ENCODE data around the gene EPAS1.

EPAS1 gene

DNA sequence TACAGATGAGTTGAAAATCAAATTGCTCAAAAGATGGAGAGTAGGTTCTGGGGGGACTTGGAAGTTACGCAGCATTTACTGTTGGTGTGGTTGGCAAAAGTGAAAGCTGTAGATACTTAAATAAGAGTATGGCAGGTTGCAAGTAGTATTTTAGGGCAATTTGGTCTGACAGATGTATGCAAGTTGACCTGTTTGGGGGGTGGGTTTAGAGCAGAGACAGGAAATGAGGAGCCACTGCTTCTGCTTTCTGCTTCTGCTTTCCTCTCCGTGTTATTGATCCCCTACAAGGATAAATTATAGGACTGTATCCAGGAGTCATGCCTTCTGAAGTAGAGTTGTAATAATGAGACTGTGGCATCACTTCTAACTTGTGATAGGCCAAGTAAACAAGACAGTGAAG lies 71.2 kb downstream of the EPAS1 start:
- H3K27ac ChIP-seq (ENCODE audit: low read depth in 2 of 2, low read length in 2 of 2): no peak overlapping the region
- H3K9ac ChIP-seq (ENCODE audit: low read depth in 1 of 2, low read length in 2 of 2): no peak overlapping the region
- no peak overlapping the region for H3K4me3 ChIP-seq (ENCODE audit: low read length in 2 of 2)
- H3K9me3 ChIP-seq (ENCODE audit: control insufficient read depth in 2 of 2, low read length in 2 of 2): no peaks in the 10 kb centered on the region
- no peaks in the 10 kb centered on the region for H3K4me1 ChIP-seq (ENCODE audit: control insufficient read depth in 2 of 2, insufficient read depth in 2 of 2, low read length in 2 of 2)
- peaks cover 38 to 49% of the 10 kb centered on the region in 2 donors for H3K36me3 ChIP-seq (ENCODE audit: control insufficient read depth in 2 of 2, insufficient read depth in 2 of 2, low read length in 2 of 2)
- H3K27me3 ChIP-seq (ENCODE audit: control insufficient read depth in 2 of 2, insufficient read depth in 2 of 2, low read length in 2 of 2): no peaks in the 10 kb centered on the region

DNA sequence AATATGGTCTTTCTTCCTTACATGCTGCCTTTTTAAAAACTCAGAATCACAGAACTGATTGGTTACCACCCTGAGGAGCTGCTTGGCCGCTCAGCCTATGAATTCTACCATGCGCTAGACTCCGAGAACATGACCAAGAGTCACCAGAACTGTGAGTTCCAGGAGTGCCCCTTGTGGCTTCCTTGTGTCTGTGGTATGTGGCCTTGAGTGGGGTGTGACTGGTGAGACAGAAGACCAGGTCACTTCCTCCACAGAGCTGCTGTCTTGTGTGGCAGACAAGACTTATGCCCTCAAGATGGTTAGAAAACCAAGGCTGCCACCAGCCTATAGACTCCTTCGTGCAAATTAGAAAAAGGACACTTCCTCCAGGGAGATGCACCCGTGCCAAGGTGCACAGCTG lies 72.6 kb downstream of the EPAS1 start:
- Histone ChIP-seq H3K27me3 (ENCODE audit: control insufficient read depth in 2 of 2, insufficient read depth in 2 of 2, low read length in 2 of 2) (no peaks in the 10 kb centered on the region), H3K27ac (ENCODE audit: low read depth in 2 of 2, low read length in 2 of 2) (no peak overlapping the region), H3K36me3 (ENCODE audit: control insufficient read depth in 2 of 2, insufficient read depth in 2 of 2, low read length in 2 of 2) (peaks cover 44 to 58% of the 10 kb centered on the region in 2 donors), H3K9ac (ENCODE audit: low read depth in 1 of 2, low read length in 2 of 2) (no peak overlapping the region), H3K4me3 (ENCODE audit: low read length in 2 of 2) (no peak overlapping the region), H3K4me1 (ENCODE audit: control insufficient read depth in 2 of 2, insufficient read depth in 2 of 2, low read length in 2 of 2) (no peaks in the 10 kb centered on the region), H3K9me3 (ENCODE audit: control insufficient read depth in 2 of 2, low read length in 2 of 2) (no peaks in the 10 kb centered on the region)

DNA sequence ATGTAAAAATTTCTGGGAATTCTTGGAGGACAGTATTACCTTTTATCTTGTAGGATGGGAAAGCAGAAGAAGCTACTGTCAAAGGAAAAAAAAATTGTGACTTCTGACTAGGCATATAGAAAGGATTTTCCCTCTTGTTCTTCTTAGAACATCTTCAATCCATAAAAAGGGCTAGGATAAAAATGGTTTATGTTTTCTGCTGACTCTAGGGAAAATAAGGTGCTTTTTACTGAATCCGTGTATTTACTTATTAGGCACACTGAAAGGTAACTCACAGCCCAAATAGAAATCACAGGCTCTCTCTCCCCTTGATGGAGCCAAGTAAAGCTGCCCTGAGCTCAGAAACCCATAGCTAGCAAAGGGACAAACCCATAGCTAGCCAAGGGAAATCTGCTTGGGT lies 74.6 kb downstream of the EPAS1 start:
- no peak overlapping the region for H3K4me3 ChIP-seq (ENCODE audit: low read length in 2 of 2)
- H3K4me1 ChIP-seq (ENCODE audit: control insufficient read depth in 2 of 2, insufficient read depth in 2 of 2, low read length in 2 of 2): no peaks in the 10 kb centered on the region
- H3K36me3 ChIP-seq (ENCODE audit: control insufficient read depth in 2 of 2, insufficient read depth in 2 of 2, low read length in 2 of 2): peaks cover 54 to 63% of the 10 kb centered on the region in 2 donors
- no peak overlapping the region for H3K27ac ChIP-seq (ENCODE audit: low read depth in 2 of 2, low read length in 2 of 2)
- H3K27me3 ChIP-seq (ENCODE audit: control insufficient read depth in 2 of 2, insufficient read depth in 2 of 2, low read length in 2 of 2): no peaks in the 10 kb centered on the region
- H3K9me3 ChIP-seq (ENCODE audit: control insufficient read depth in 2 of 2, low read length in 2 of 2): no peaks in the 10 kb centered on the region
- H3K9ac ChIP-seq (ENCODE audit: low read depth in 1 of 2, low read length in 2 of 2): no peak overlapping the region

- H3K9ac ChIP-seq (ENCODE audit: low read depth in 1 of 2, low read length in 2 of 2): no peak overlapping the region
- no peaks in the 10 kb centered on the region for H3K4me1 ChIP-seq (ENCODE audit: control insufficient read depth in 2 of 2, insufficient read depth in 2 of 2, low read length in 2 of 2)
- H3K36me3 ChIP-seq (ENCODE audit: control insufficient read depth in 2 of 2, insufficient read depth in 2 of 2, low read length in 2 of 2): peaks cover 60 to 63% of the 10 kb centered on the region in 2 donors
- no peaks in the 10 kb centered on the region for H3K9me3 ChIP-seq (ENCODE audit: control insufficient read depth in 2 of 2, low read length in 2 of 2)
- no peaks in the 10 kb centered on the region for H3K27me3 ChIP-seq (ENCODE audit: control insufficient read depth in 2 of 2, insufficient read depth in 2 of 2, low read length in 2 of 2)
- H3K27ac ChIP-seq (ENCODE audit: low read depth in 2 of 2, low read length in 2 of 2): no peak overlapping the region
- H3K4me3 ChIP-seq (ENCODE audit: low read length in 2 of 2): no peak overlapping the region
Observed at GRCh38 chr2:46372475-46372874, 75.3 kb downstream of the EPAS1 start.

DNA sequence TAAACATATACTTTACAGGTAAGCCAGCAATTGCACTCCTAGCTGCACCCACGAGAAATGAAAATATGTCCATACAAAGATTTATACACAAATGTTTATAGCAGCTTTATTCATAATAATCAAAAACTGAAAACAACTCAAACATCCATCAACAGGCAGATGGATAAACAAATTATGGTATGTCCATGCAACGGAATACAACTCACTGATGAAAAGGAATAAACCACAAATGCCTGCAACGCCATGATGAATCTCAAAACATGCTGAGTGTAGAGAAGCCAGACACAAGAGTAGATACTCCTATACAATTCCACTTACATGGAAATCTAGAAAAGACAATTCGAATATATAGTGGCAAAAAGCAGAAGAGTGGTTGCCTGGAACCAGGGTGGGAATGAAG lies 76.0 kb downstream of the EPAS1 start:
- Histone ChIP-seq H3K27me3 (ENCODE audit: control insufficient read depth in 2 of 2, insufficient read depth in 2 of 2, low read length in 2 of 2) (no peaks in the 10 kb centered on the region), H3K9me3 (ENCODE audit: control insufficient read depth in 2 of 2, low read length in 2 of 2) (no peaks in the 10 kb centered on the region), H3K36me3 (ENCODE audit: control insufficient read depth in 2 of 2, insufficient read depth in 2 of 2, low read length in 2 of 2) (peaks cover 67 to 70% of the 10 kb centered on the region in 2 donors)

GRCh38 chr2:46375566-46376125 lies 78.4 kb downstream of the EPAS1 start:
- H3K27ac ChIP-seq (ENCODE audit: low read depth in 2 of 2, low read length in 2 of 2): no peak overlapping the region
- no peaks in the 10 kb centered on the region for H3K27me3 ChIP-seq (ENCODE audit: control insufficient read depth in 2 of 2, insufficient read depth in 2 of 2, low read length in 2 of 2)
- H3K4me1 ChIP-seq (ENCODE audit: control insufficient read depth in 2 of 2, insufficient read depth in 2 of 2, low read length in 2 of 2): peaks cover 3 to 5% of the 10 kb centered on the region in 2 donors
- no peak overlapping the region for H3K4me3 ChIP-seq (ENCODE audit: low read length in 2 of 2)
- no peak overlapping the region for H3K9ac ChIP-seq (ENCODE audit: low read depth in 1 of 2, low read length in 2 of 2)
- H3K36me3 ChIP-seq (ENCODE audit: control insufficient read depth in 2 of 2, insufficient read depth in 2 of 2, low read length in 2 of 2): peaks cover 70 to 76% of the 10 kb centered on the region in 2 donors
- no peaks in the 10 kb centered on the region for H3K9me3 ChIP-seq (ENCODE audit: control insufficient read depth in 2 of 2, low read length in 2 of 2)

More for the DNA sequence above, 76.0 kb downstream of the EPAS1 start:
- Histone ChIP-seq H3K27ac (ENCODE audit: low read depth in 2 of 2, low read length in 2 of 2) (no peak overlapping the region), H3K9ac (ENCODE audit: low read depth in 1 of 2, low read length in 2 of 2) (no peak overlapping the region), H3K4me3 (ENCODE audit: low read length in 2 of 2) (no peak overlapping the region), H3K4me1 (ENCODE audit: control insufficient read depth in 2 of 2, insufficient read depth in 2 of 2, low read length in 2 of 2) (peaks cover 0 to 3% of the 10 kb centered on the region in 2 donors)

DNA sequence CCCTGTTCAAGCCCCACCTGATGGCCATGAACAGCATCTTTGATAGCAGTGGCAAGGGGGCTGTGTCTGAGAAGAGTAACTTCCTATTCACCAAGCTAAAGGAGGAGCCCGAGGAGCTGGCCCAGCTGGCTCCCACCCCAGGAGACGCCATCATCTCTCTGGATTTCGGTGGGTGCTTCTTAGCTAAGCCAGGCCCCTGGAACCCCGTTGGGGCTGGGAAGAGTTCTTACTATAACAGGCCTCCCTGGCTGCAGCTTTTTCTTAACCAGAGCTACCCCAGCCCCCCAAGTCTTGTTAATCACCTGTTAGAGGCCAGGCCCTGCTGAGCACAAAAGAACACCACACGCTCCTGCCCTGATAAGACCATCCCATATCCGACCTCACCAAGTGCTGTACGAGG lies 79.4 kb downstream of the EPAS1 start:
- Histone ChIP-seq H3K27ac (ENCODE audit: low read depth in 2 of 2, low read length in 2 of 2) (no peak overlapping the region), H3K9ac (ENCODE audit: low read depth in 1 of 2, low read length in 2 of 2) (no peak overlapping the region), H3K4me3 (ENCODE audit: low read length in 2 of 2) (no peak overlapping the region), H3K36me3 (ENCODE audit: control insufficient read depth in 2 of 2, insufficient read depth in 2 of 2, low read length in 2 of 2) (peaks cover 68 to 75% of the 10 kb centered on the region in 2 donors), H3K9me3 (ENCODE audit: control insufficient read depth in 2 of 2, low read length in 2 of 2) (no peaks in the 10 kb centered on the region), H3K4me1 (ENCODE audit: control insufficient read depth in 2 of 2, insufficient read depth in 2 of 2, low read length in 2 of 2) (peaks cover 3 to 5% of the 10 kb centered on the region in 2 donors), H3K27me3 (ENCODE audit: control insufficient read depth in 2 of 2, insufficient read depth in 2 of 2, low read length in 2 of 2) (no peaks in the 10 kb centered on the region)

- Histone ChIP-seq H3K27ac (ENCODE audit: low read depth in 2 of 2, low read length in 2 of 2) (no peak overlapping the region), H3K4me1 (ENCODE audit: control insufficient read depth in 2 of 2, insufficient read depth in 2 of 2, low read length in 2 of 2) (peaks cover 3 to 5% of the 10 kb centered on the region in 2 donors), H3K4me3 (ENCODE audit: low read length in 2 of 2) (no peak overlapping the region), H3K9me3 (ENCODE audit: control insufficient read depth in 2 of 2, low read length in 2 of 2) (no peaks in the 10 kb centered on the region), H3K36me3 (ENCODE audit: control insufficient read depth in 2 of 2, insufficient read depth in 2 of 2, low read length in 2 of 2) (peaks cover 68 to 75% of the 10 kb centered on the region in 2 donors), H3K9ac (ENCODE audit: low read depth in 1 of 2, low read length in 2 of 2) (no peak overlapping the region), H3K27me3 (ENCODE audit: control insufficient read depth in 2 of 2, insufficient read depth in 2 of 2, low read length in 2 of 2) (no peaks in the 10 kb centered on the region)
Observed at GRCh38 chr2:46377101-46377581, 79.9 kb downstream of the EPAS1 start.

- H3K9me3 ChIP-seq (ENCODE audit: control insufficient read depth in 2 of 2, low read length in 2 of 2): no peaks in the 10 kb centered on the region
- no peak overlapping the region for H3K4me3 ChIP-seq (ENCODE audit: low read length in 2 of 2)
- no peak overlapping the region for H3K27ac ChIP-seq (ENCODE audit: low read depth in 2 of 2, low read length in 2 of 2)
- H3K4me1 ChIP-seq (ENCODE audit: control insufficient read depth in 2 of 2, insufficient read depth in 2 of 2, low read length in 2 of 2): peaks cover 3 to 5% of the 10 kb centered on the region in 2 donors
- no peaks in the 10 kb centered on the region for H3K27me3 ChIP-seq (ENCODE audit: control insufficient read depth in 2 of 2, insufficient read depth in 2 of 2, low read length in 2 of 2)
- H3K9ac ChIP-seq (ENCODE audit: low read depth in 1 of 2, low read length in 2 of 2): no peak overlapping the region
- peaks cover 69 to 73% of the 10 kb centered on the region in 2 donors for H3K36me3 ChIP-seq (ENCODE audit: control insufficient read depth in 2 of 2, insufficient read depth in 2 of 2, low read length in 2 of 2)
Observed at GRCh38 chr2:46377666-46378560, 80.7 kb downstream of the EPAS1 start.

DNA sequence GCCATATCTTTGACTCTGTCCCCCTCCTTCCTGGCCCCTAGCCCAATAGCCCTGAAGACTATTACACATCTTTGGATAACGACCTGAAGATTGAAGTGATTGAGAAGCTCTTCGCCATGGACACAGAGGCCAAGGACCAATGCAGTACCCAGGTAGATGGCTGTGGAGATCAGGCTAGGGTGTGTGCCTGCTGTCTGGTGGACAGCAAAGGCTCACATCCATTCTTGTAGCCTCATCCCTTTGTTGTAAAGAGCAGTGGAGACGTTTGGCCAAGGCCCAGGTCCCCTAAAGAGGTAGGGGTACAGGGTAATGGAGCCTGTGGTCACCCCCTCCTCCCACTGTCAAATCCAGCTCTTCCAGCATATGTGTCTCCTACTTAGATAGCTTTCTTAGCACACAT lies 81.4 kb downstream of the EPAS1 start:
- H3K27me3 ChIP-seq (ENCODE audit: control insufficient read depth in 2 of 2, insufficient read depth in 2 of 2, low read length in 2 of 2): no peaks in the 10 kb centered on the region
- H3K27ac ChIP-seq (ENCODE audit: low read depth in 2 of 2, low read length in 2 of 2): no peak overlapping the region

More for the DNA sequence above, 81.4 kb downstream of the EPAS1 start:
- H3K4me1 ChIP-seq (ENCODE audit: control insufficient read depth in 2 of 2, insufficient read depth in 2 of 2, low read length in 2 of 2): peaks cover 3 to 5% of the 10 kb centered on the region in 2 donors
- H3K9ac ChIP-seq (ENCODE audit: low read depth in 1 of 2, low read length in 2 of 2): no peak overlapping the region
- H3K9me3 ChIP-seq (ENCODE audit: control insufficient read depth in 2 of 2, low read length in 2 of 2): no peaks in the 10 kb centered on the region
- no peak overlapping the region for H3K4me3 ChIP-seq (ENCODE audit: low read length in 2 of 2)
- peaks cover 65 to 70% of the 10 kb centered on the region in 2 donors for H3K36me3 ChIP-seq (ENCODE audit: control insufficient read depth in 2 of 2, insufficient read depth in 2 of 2, low read length in 2 of 2)
